ENCODE data around the gene AQP3. TPM values are rescaled to one million over a fixed set of nuclear protein-coding genes. Genes with fewer than 3 reads are reported as not detected.
"Not testable (repeated sequence)": the region's sequence is repeated elsewhere in the genome, so short reads cannot be mapped to it uniquely, and the experiment has no call there.

Gene AQP3
- 1 to 10 TPM; 2.3 to 2.9 TPM for total RNA-seq

DNA sequence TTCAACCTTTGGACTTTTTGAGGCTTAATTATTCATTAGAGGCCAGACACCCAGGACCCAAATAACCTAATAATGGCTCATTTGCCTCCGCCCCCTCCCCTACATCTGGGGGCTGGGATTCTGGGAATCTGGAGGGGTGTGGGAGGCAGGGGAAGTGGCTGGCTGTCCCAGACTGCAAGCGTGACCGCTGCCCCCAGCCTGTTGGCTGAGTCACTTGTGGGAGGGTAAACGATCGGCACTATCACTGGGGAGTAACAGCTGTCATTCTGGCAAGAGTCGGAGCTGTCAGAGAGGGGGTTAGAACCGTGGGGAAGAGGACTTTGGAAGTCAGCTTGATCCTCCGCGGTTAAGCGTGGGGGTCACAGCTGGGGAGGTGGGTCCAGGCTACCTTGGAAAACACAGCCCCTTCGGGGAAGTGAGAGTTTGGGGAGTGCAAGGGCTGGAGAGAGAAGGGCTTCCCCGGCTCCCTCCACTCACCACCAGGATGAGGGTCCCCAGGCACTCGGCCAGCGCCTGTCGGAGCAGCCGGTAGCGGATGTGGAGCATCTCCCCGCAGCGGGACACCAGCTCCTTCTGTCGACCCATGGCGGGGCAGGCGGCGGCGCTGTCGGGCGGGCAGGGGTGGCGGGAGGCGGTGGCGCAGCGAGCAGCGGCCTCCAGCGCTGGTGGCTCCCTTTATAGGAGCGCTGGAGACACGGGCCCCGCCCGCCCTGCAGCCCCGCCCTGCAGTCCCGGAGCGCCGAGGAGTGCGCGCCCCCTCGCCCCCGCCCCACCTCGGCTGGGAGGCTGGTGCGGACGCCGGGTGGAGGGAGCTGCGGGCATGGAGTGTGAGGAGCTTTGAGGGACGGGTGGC lies at the start of gene AQP3:
TSS of gene AQP3 (minus strand) at position 648 of the 853 bp plus-strand sequence. CDS start at position 585, 63 bp downstream.
- DNase-seq = peak; percentile 74
- Mint-ChIP-seq H3K4me3 (peak within 1 kb of the TSS; percentile 87), H3K36me3 (no peaks in the 10 kb centered on the region), H3K27ac (peak within 1 kb of the TSS; percentile 88), H3K4me1 (peaks cover 36% of the 10 kb centered on the region), H3K27me3 (no peaks in the 10 kb centered on the region), H3K9me3 (no peaks in the 10 kb centered on the region)

DNA sequence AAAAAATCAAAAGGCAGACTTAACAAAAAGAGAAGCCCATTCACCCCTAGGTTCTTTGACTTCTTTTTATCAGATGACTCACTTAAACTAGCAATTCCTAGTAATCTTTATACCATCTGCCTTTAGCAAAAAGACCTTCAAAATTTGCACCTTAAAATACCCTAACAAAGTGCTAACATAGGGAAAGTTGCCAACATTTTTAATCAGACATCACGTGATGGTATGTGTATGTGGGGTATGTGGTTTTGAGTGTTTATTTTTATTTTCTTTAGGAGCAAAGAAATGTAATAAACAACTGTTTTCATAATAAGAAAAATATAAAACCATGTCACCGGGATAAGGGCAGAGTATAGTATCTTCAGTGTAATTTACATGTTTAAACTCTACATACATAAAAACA lies 46.4 kb upstream of the AQP3 start:
- not testable (repeated sequence) for H3K4me3 Mint-ChIP-seq, H3K27ac Mint-ChIP-seq, H3K4me1 Mint-ChIP-seq, H3K36me3 Mint-ChIP-seq, DNase-seq, H3K9me3 Mint-ChIP-seq, H3K27me3 Mint-ChIP-seq

DNA sequence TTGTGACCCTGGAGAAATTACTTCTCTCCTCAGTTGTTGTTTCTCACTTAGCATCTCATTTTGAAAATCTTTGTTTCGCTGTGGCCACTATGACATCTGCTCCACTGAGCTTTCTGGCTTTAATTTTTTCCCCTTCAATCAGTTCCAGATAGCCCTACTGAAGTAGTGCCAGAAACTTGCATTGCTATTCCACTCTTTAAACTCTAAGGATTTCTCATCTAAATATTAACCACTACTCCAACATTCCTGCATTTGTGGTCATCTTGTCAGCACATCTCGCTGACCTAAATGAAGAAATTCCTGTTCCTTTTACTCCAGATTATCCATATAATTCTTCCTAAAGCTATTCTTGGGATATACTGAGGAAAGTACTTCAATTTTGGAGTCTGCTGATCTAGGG lies 41.7 kb upstream of the AQP3 start:
- no peaks in the 10 kb centered on the region for H3K27me3 Mint-ChIP-seq
- H3K36me3 Mint-ChIP-seq = no peaks in the 10 kb centered on the region
- DNase-seq = no peak
- no peak overlapping the region for H3K4me3 Mint-ChIP-seq
- H3K27ac Mint-ChIP-seq = no peak overlapping the region
- no peaks in the 10 kb centered on the region for H3K9me3 Mint-ChIP-seq
- no peaks in the 10 kb centered on the region for H3K4me1 Mint-ChIP-seq

DNA sequence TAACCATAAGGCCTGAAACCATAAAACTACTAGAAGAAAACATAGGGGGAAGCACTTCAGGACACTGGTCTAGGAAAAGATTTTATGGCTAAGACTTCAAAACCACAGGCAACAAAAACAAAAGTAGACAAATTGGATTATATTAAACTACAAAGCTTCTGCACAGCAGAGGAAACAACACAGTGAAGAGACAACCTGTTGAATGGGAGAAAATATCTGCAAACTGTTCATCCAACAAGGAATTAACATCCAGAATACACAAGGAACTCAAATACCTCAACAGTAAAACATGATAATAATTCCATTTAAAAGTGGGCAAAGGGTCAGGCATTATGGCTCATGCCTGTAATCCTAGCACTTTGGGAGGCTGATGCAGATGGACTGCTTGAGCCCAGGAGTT lies 37.9 kb upstream of the AQP3 start:
- not testable (repeated sequence) for H3K9me3 Mint-ChIP-seq, H3K4me1 Mint-ChIP-seq, H3K27ac Mint-ChIP-seq, H3K27me3 Mint-ChIP-seq, H3K4me3 Mint-ChIP-seq, DNase-seq, H3K36me3 Mint-ChIP-seq

DNA sequence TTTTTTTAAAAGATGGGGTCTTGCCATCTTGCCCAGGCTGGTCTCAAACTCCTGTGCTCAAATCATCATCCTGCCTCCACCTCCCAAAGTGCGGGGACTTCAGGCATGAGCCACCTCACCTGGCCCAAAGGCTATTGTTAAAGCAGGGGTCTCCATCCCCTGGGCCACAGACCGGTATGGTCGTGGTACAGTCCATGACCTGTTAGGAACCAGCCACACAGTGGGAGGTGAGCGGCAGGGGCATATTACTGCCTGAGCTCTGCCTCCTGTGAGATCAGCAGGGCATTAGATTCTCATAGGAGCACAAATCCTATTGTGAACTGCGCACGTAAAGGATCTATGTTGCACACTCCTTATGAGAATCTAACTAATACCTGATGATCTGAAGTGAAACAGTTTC lies 33.6 kb upstream of the AQP3 start:
- no peaks in the 10 kb centered on the region for H3K9me3 Mint-ChIP-seq
- DNase-seq = no peak
- no peaks in the 10 kb centered on the region for H3K36me3 Mint-ChIP-seq

DNA sequence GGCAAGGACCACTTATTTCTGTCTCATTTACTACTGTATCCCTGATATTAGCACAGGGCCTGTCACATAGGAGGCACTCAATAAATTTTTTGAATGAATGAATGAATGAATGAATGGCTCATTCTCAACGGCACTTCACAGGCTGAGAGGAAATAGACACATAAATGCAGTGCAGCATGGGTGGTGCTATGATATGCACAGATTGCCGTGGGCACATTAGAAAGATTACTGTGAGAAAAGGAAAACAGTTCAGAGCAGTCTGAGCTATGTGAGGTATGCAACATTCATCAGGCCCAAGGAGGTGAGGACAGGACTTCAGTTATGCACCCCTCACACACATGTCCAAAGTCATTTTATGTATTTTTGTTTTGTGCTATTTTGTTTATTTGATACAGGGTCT lies 32.7 kb upstream of the AQP3 start:
- H3K36me3 Mint-ChIP-seq = no peaks in the 10 kb centered on the region
- H3K9me3 Mint-ChIP-seq = no peaks in the 10 kb centered on the region
- no peak for DNase-seq
- no peak overlapping the region for H3K27ac Mint-ChIP-seq
- H3K27me3 Mint-ChIP-seq = no peaks in the 10 kb centered on the region
- no peak overlapping the region for H3K4me3 Mint-ChIP-seq
- H3K4me1 Mint-ChIP-seq = no peaks in the 10 kb centered on the region

More for the DNA sequence above, 33.6 kb upstream of the AQP3 start:
- Mint-ChIP-seq H3K4me1 (no peaks in the 10 kb centered on the region), H3K27me3 (no peaks in the 10 kb centered on the region), H3K27ac (no peak overlapping the region), H3K4me3 (no peak overlapping the region)

DNA sequence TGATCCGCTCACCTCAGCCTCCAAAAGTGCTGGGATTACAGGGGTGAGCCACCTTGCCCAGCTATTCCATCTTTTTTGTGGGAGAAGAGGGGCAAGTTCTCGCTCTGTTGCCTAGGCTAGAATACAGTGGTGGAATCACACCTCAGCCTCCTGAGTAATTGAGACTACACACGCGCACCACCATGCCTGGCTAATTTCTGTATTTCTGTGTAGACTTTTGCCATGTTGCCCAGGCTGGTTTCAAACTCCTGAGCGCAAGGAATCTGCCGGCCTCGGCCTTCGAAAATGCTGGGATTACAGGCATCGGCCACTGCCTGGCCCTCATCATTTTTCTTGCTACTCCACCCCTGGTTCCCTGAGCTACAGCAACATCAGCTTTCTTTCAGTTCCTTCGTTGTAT lies 29.1 kb upstream of the AQP3 start:
- no peaks in the 10 kb centered on the region for H3K27me3 Mint-ChIP-seq
- no peak overlapping the region for H3K4me3 Mint-ChIP-seq
- no peak overlapping the region for H3K27ac Mint-ChIP-seq
- H3K36me3 Mint-ChIP-seq = peaks cover 17% of the 10 kb centered on the region
- no peak for DNase-seq
- peaks cover 13% of the 10 kb centered on the region for H3K4me1 Mint-ChIP-seq
- H3K9me3 Mint-ChIP-seq = no peaks in the 10 kb centered on the region

DNA sequence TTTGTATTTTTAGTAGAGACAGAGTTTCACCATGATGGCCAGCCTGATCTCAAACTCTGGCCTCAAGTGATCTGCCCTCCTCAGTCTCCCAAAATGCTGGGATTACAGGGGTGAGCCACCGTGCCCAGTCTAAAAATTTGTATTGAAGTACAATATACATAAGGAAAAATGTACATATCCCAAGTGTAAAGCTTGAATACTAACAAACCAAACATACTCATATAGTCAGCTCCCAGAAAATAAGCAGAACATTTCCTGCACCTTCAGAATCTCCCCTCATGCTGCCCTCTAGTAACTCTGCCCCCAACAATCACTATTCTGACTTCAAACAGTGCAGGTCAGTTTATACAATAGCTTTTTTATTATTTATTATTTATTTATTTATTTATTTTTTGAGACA lies 28.0 kb upstream of the AQP3 start:
- H3K27ac Mint-ChIP-seq = no peak overlapping the region
- H3K27me3 Mint-ChIP-seq = no peaks in the 10 kb centered on the region

DNA sequence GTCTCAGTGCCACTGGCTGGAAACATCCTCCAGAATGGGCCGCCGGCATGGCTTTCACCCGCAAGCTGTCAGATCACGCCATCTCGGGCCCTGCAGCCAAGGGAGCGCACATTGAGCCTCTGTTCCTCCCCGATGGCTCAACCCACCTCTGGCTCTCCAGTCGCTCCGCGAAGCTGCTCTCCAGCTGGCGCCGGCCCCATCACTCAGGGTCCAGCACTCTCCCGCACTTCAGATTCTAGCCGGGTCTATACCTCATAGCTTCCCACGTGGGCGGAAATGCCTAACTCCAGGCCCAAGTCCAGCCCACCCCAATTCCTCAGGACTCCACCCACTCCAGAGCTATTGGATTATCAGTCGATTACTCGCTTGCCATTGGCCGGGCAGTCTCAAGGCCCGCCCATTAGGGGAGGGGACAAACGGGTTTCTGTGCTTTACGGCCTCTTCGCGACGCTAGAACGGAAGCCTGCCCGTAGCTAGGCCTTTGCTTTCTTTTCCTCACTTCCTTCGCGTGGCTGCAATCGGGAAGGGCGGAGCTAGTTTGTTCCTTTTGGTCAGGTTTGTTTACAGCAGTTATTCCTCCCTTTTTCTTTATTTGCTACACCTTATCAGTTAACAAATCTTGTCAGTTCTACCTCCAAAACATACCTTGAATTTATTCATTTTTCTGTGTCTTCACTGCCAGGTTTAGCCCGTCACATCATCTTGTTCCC lies 26.4 kb upstream of the AQP3 start, which contains the start of gene NOL6:
TSS of gene NOL6 (minus strand) at position 282 of the 710 bp plus-strand sequence. CDS start at position 200, 82 bp downstream.
- H3K4me3 Mint-ChIP-seq = peak within 1 kb of the TSS; percentile 97
- H3K9me3 Mint-ChIP-seq = no peaks in the 10 kb centered on the region
- H3K27ac Mint-ChIP-seq = peak within 1 kb of the TSS; percentile 92
- no peaks in the 10 kb centered on the region for H3K27me3 Mint-ChIP-seq
- DNase-seq = peak; percentile 96
- peaks cover 24% of the 10 kb centered on the region for H3K36me3 Mint-ChIP-seq
- peaks cover 18% of the 10 kb centered on the region for H3K4me1 Mint-ChIP-seq

More for the DNA sequence above, 28.0 kb upstream of the AQP3 start:
- Mint-ChIP-seq H3K9me3 (no peaks in the 10 kb centered on the region), H3K36me3 (peaks cover 22% of the 10 kb centered on the region), H3K4me1 (peaks cover 18% of the 10 kb centered on the region), H3K4me3 (no peak overlapping the region)
- no peak for DNase-seq

DNA sequence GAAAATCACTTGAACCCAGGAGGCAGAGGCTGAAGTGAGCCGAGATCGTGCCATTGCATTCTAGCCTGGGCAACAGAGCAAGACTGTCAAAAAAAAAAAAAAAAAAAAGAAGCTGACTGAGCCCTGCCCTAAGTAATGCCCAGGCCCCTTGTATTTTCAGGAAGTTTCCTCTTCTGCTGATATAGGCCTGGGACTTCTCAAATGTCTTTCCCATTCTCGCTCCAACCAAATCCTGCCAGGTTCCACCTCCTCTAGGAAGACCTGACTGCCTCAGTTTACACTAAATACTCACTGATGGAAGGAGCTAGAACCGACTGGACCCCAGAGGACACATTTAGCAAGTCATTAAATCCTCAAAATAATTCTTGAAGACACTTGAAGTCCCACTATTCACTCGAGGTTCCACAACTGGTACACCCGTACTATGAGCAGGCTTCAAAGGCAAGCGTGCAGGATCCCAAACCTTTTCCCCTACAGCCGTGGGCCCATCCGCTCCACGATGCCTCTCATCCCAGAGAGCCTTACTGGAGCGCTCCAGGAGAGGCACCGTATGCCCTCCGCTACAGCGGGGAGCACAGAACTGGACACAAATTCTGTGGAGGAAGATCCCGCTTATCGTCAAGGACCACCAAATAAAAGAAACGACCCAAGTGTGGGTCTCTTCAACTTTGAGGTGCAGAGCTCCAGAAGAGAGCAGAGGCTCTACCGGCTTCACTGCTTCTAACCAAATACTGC lies 25.7 kb upstream of the AQP3 start:
- peak overlapping the region; percentile 92 for H3K27ac Mint-ChIP-seq
- H3K27me3 Mint-ChIP-seq = no peaks in the 10 kb centered on the region
- H3K4me1 Mint-ChIP-seq = peaks cover 18% of the 10 kb centered on the region
- no peak for DNase-seq
- H3K36me3 Mint-ChIP-seq = peaks cover 28% of the 10 kb centered on the region
- no peaks in the 10 kb centered on the region for H3K9me3 Mint-ChIP-seq
- peak overlapping the region; percentile 97 for H3K4me3 Mint-ChIP-seq

DNA sequence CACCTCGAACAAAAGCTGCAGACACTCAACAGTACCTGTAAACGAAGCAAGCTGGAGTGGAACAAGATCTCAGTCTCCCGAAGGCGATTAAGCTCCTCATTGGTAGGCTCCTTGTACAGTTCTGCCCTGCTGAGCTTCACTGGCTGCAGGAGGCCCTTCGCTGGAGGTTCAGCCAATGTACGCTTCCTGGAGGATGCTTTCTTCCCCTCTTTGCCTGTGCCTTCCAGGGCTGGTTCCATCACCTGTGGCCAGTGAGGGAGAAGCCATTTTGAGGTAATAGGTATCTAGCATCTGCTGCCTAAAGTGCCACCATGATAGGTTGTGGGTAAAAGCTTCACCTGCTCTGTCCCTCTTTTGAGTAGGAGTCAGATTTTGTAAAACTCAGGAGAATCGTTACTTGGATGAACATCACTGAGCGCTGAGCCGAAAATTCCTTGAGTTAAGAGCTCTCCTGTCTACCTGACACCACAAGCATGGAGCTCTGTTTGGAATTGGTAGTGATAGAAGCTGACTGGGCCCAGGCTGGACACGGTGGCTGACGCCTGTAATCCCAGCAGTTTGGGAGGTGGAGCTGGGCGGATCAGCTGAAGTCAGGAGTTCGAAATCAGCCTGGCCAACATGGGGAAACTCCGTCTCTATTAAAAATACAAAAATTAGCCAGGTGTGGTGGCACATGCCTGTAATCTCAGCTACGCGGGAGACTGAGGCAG lies 24.9 kb upstream of the AQP3 start:
- peaks cover 29% of the 10 kb centered on the region for H3K36me3 Mint-ChIP-seq
- peaks cover 18% of the 10 kb centered on the region for H3K4me1 Mint-ChIP-seq
- H3K4me3 Mint-ChIP-seq = peak overlapping the region; percentile 97
- peak overlapping the region; percentile 16 for H3K27ac Mint-ChIP-seq
- no peaks in the 10 kb centered on the region for H3K27me3 Mint-ChIP-seq
- DNase-seq = no peak
- no peaks in the 10 kb centered on the region for H3K9me3 Mint-ChIP-seq

DNA sequence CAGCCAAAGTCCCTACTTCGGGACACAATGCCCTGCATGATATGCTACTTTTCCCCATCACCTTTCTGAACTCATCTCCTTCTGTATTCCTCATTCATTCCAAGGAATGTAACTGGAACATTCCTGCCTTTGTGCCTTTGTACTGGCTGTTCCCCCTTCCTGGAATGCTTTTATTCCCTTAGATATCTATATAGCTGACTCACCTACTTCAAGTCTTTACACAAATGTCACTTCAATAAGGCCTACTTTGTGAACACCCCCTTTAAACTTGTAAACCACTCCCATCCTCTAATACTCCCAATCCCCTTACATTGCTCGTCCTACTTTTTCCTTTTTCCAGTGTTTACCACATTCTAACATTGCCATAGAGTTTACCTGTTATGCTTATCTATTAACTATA lies 24.0 kb upstream of the AQP3 start:
- H3K9me3 Mint-ChIP-seq = no peaks in the 10 kb centered on the region
- H3K27me3 Mint-ChIP-seq = no peaks in the 10 kb centered on the region
- no peak overlapping the region for H3K4me3 Mint-ChIP-seq
- peaks cover 29% of the 10 kb centered on the region for H3K36me3 Mint-ChIP-seq
- peaks cover 18% of the 10 kb centered on the region for H3K4me1 Mint-ChIP-seq
- no peak for DNase-seq
- H3K27ac Mint-ChIP-seq = no peak overlapping the region

DNA sequence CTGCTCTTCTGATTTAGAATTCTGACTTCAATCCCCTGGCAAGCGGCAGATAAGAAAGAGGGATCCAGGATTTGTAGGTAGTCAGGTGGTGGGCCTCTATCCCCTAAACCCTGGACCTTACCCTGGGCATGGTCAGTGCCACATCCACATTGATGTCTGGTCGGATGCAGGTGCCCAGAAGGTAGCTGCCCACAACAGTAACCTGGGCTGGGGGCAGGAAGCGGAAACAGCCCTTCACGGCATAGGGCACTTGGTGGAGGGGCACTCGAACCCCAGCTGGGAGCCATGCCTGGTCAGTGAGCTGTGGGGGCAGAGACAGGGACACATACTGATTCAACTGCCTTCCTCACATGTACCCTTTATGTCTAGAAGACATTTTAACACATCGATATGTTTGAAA lies 22.5 kb upstream of the AQP3 start:
- no peaks in the 10 kb centered on the region for H3K27me3 Mint-ChIP-seq
- H3K27ac Mint-ChIP-seq = no peak overlapping the region
- H3K9me3 Mint-ChIP-seq = no peaks in the 10 kb centered on the region
- H3K4me1 Mint-ChIP-seq = peaks cover 18% of the 10 kb centered on the region
- H3K36me3 Mint-ChIP-seq = peaks cover 31% of the 10 kb centered on the region
- no peak overlapping the region for H3K4me3 Mint-ChIP-seq
- no peak for DNase-seq

DNA sequence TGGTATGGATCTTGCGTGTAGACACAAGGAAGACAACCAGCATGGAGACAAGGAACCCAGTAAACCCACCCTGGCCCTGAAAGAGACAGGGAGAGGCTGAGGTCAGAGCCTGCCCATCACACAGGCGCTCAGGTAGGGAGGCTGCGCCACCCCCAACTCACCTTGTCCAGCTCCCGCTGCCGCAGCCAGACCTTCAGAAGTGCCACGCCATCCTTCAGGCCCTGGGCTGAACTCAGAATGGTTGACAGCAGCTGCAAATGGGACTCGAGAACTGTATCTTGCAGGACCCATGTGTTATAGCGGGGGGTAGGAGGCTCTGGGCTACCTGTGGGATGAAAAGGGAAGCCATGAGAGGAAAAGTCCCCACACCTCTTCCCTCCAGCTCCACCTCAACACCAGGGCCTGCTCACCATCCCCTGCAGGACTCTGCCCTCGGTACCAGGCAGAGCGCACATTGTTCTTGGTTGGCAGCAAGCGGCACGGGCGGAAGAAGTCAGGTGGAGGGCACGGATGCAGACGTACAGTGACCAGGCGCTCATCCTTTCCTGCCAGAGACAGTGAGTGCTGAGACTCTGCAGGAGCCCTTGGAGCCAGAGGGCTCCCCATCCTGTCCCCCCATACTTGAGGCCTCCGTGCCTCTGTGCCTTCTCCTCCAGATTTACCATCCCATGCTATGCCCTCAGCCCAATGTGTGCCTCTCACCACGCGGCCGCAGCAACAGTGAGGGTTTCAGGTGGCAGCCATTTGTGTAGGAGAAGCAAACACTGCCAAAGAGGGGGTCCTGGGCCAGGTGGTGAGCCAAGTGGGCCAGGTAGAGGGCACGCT lies 21.6 kb upstream of the AQP3 start:
- DNase-seq = no peak
- H3K27ac Mint-ChIP-seq = no peak overlapping the region
- H3K9me3 Mint-ChIP-seq = no peaks in the 10 kb centered on the region
- no peak overlapping the region for H3K4me3 Mint-ChIP-seq
- H3K36me3 Mint-ChIP-seq = peaks cover 34% of the 10 kb centered on the region
- H3K27me3 Mint-ChIP-seq = no peaks in the 10 kb centered on the region
- peaks cover 17% of the 10 kb centered on the region for H3K4me1 Mint-ChIP-seq

Data from activated naive CD8-positive, alpha-beta T cell treated with anti-CD3 and anti-CD28 coated beads for 36 hours (primary cell).